ENCODE data around the gene OTULIN.

The OTULIN gene

GRCh38 chr5:14700478-14701436, 36.2 kb downstream of the OTULIN start:
- H3K4me3 ChIP-seq (ENCODE audit: low read depth, low read length) = no peak overlapping the region
- no peak for DNase-seq (ENCODE audit: low read depth)
- TF ChIP-seq CTCF (IDR thresholded peaks at IDR 0.05; ENCODE audit: low read depth, low read length, missing control alignments) = no peak

GRCh38 chr5:14701556-14701955, 37.0 kb downstream of the OTULIN start:
- H3K4me3 ChIP-seq (ENCODE audit: low read depth, low read length) = no peak overlapping the region
- no peak for TF ChIP-seq CTCF (IDR thresholded peaks at IDR 0.05; ENCODE audit: low read depth, low read length, missing control alignments)
- DNase-seq (ENCODE audit: low read depth) = no peak

- no peak for TF ChIP-seq CTCF (IDR thresholded peaks at IDR 0.05; ENCODE audit: low read depth, low read length, missing control alignments)
- DNase-seq (ENCODE audit: low read depth) = no peak
- H3K4me3 ChIP-seq (ENCODE audit: low read depth, low read length) = no peak overlapping the region
Measured at GRCh38 chr5:14702238-14702839, 37.8 kb downstream of the OTULIN start.

GRCh38 chr5:14705556-14705955, 41.0 kb downstream of the OTULIN start:
- no peak for TF ChIP-seq CTCF (IDR thresholded peaks at IDR 0.05; ENCODE audit: low read depth, low read length, missing control alignments)
- no peak for DNase-seq (ENCODE audit: low read depth)
- no peak overlapping the region for H3K4me3 ChIP-seq (ENCODE audit: low read depth, low read length)

GRCh38 chr5:14706615-14707021, 42.1 kb downstream of the OTULIN start:
- DNase-seq (ENCODE audit: low read depth) = no peak
- H3K4me3 ChIP-seq (ENCODE audit: low read depth, low read length) = no peak overlapping the region

GRCh38 chr5:14707811-14708390, 43.4 kb downstream of the OTULIN start:
- TF ChIP-seq CTCF (IDR thresholded peaks at IDR 0.05; ENCODE audit: low read depth, low read length, missing control alignments) = no peak
- H3K4me3 ChIP-seq (ENCODE audit: low read depth, low read length) = no peak overlapping the region
- DNase-seq (ENCODE audit: low read depth) = no peak

More at GRCh38 chr5:14706615-14707021, 42.1 kb downstream of the OTULIN start:
- TF ChIP-seq CTCF (IDR thresholded peaks at IDR 0.05; ENCODE audit: low read depth, low read length, missing control alignments) = no peak

Data from GM12864 (cell line).